Kidney tubule cell (primary cell): Measurements from ENCODE around the gene ZNF708.
"Not testable (repeated sequence)": the region's sequence is repeated elsewhere in the genome, so short reads cannot be mapped to it uniquely, and the experiment has no call there.

ENCODE experiments used
- DNase-seq: peaks from one replicate; pipeline ENCODE4 v3.0.0-alpha.2; 2018; ENCODE audit warnings: low spot score

Gene ZNF708

DNA sequence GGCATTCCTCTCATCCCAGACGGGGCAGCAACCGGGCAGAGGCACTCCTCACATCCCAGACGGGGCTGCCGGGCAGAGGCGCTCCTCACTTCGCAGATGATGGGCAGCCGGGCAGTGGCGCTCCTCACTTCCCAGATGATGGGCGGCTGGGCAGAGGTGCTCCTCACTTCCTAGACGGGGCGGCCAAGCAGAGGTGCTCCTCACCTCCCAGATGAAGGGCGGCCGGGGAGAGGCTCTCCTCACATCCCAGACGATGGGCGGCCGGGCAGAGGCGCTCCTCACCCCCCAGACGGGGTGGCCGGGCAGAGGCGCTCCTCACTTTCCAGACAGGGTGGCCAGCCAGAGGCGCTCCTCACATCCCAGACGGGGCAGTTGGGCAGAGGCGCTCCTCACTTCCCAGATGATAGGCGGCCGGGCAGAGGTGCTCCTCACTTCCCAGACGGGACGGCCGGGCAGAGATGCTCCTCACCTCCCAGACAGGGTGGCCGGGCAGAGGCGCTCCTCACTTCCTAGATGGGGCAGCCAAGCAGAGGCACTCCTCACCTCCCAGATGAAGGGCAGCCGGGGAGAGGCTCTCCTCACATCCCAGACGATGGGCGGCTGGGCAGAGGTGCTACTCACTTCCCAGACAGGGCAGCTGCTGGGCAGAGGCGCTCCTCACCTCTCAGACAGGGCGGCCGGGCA lies 68.9 kb downstream of the ZNF708 start:
- DNase-seq: no peak

DNA sequence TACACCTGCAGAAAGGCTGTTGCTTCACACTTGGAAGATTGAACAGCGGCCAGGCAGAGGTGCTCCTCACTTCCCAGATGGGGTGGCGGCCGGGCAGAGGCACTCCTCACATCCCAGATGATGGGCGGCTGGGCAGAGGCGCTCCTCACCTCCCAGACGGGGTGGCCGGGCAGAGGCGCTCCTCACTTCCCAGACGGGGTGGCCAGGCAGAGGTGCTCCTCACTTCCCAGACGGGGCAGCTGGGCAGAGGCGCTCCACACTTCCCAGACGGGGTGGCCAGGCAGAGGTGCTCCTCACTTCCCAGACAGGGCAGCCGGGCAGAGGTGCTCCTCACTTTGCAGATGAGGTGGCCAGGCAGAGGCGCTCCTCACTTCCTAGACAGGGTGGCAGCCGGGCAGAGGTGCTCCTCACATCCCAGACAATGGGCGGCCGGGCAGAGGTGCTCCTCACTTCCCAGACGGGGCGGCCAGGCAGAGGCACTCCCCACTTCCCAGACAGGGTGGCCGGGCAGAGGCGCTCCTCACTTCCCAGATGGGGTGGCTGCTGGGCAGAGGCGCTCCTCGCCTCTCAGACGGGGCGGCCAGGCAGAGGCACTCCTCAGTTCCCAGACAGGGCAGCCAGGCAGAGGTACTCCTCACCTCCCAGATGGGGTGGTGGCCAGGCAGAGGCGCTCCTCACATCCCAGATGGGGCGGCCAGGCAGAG lies 69.6 kb downstream of the ZNF708 start:
- DNase-seq: not testable (repeated sequence)

DNA sequence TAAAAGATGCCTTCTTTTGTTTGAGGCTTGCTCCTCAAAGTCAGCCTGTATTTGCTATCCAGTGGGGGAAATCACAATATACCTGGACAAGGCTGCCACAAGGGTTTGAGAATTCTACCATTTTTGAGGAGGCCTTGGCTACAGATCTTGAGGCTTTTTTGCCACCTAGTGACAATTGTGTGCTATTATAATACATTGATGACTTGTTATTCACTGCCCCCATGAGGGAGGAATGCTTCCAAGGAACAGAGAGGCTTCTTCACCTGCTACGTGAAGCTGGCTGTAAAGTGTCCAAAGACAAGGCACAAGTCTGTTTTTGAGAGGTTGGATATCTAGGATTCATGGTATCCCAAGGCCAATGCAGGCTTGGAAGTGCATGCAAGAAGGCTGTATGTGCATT lies 72.5 kb downstream of the ZNF708 start:
- DNase-seq: peak; percentile 24
